Smooth muscle cell (in vitro differentiated cells): Measurements from ENCODE around the gene CAMP. TPM values are rescaled to one million over a fixed set of nuclear protein-coding genes. Genes with fewer than 3 reads are reported as not detected.

Source experiments
- DNase-seq: peaks from one replicate; lab custom pipeline; 2025; ENCODE audit not compliant: unreplicated experiment; lab: John Stamatoyannopoulos, UW
- H2AFZ ChIP-seq: fragments of 200-600 bp; sonication (generic); 2 replicates; pipeline ENCODE4 v1.6.0; 2016; ENCODE audit warnings: antibody characterized with exemption, low read depth, mild to moderate bottlenecking
- H3F3A ChIP-seq: fragments of 200-600 bp; sonication (generic); 2 replicates; pipeline ENCODE4 v1.6.0; 2017; ENCODE audit warnings: antibody characterized with exemption, low read depth
- H3K27ac ChIP-seq: fragments of 200-600 bp; sonication (generic); 2 replicates; pipeline ENCODE4 v1.5.1; 2016; ENCODE audit warnings: low read depth, mild to moderate bottlenecking
- H3K27me3 ChIP-seq: fragments of 200-600 bp; sonication (generic); 2 replicates; pipeline ENCODE4 v1.6.1; 2016; ENCODE audit warnings: low read depth, mild to moderate bottlenecking
- H3K36me3 ChIP-seq: fragments of 200-600 bp; sonication (generic); 2 replicates; pipeline ENCODE4 v1.5.1; 2016; ENCODE audit warnings: low read depth
- H3K4me1 ChIP-seq: fragments of 200-600 bp; sonication (generic); 2 replicates; pipeline ENCODE4 v1.5.1; 2016; ENCODE audit warnings: low read depth
- H3K4me2 ChIP-seq: fragments of 200-600 bp; sonication (generic); 2 replicates; pipeline ENCODE4 v1.6.0; 2016; ENCODE audit warnings: mild to moderate bottlenecking
- H3K4me3 ChIP-seq: fragments of 200-600 bp; sonication (generic); 2 replicates; pipeline ENCODE4 v1.5.1; 2016; ENCODE audit warnings: mild to moderate bottlenecking
- H3K79me2 ChIP-seq: fragments of 200-600 bp; sonication (generic); 2 replicates; pipeline ENCODE4 v1.6.0; 2016; ENCODE audit warnings: low read depth, mild to moderate bottlenecking
- H3K9ac ChIP-seq: fragments of 200-600 bp; sonication (generic); 2 replicates; pipeline ENCODE4 v1.6.0; 2016; ENCODE audit warnings: low read depth
- H3K9me3 ChIP-seq: fragments of 200-600 bp; sonication (generic); replicated peaks from 2 replicates; pipeline ENCODE4 v1.5.1; 2016; ENCODE audit warnings: low read depth
- H4K20me1 ChIP-seq: fragments of 200-600 bp; sonication (generic); 2 replicates; pipeline ENCODE4 v1.6.0; 2016; ENCODE audit warnings: low read depth
- WGBS: methylation state at CpG from one replicate; pipeline ENCODE4 v1.1.7; 2016; ENCODE audit warnings: low lambda C conversion rate; 5-methylcytosine and 5-hydroxymethylcytosine counted together
- polyA plus RNA-seq: library from polyadenylated mRNA; unstranded; fragments of >200 nt; fragmentation: Nextera tagmentation; extraction: Ambion mirVana; gene quantifications from 2 replicates; pipeline ENCODE4 v1.2.1, GENCODE V29; 2016
- total RNA-seq: library from RNA; depleted of rRNA; stranded (reverse); fragments of >200 nt; gene quantifications from 2 replicates; pipeline ENCODE4 v1.2.3, GENCODE V29; 2014
- TF ChIP-seq, protein P1 (sequence below): fragments of 200-600 bp; sonication (generic); IDR thresholded peaks from 2 replicates; pipeline ENCODE4 v1.5.1; 2017; ENCODE audit warnings: borderline replicate concordance, mild to moderate bottlenecking, antibody characterized with exemption; ENCODE audit not compliant: insufficient read depth, poor library complexity, severe bottlenecking

CAMP gene, protein sequence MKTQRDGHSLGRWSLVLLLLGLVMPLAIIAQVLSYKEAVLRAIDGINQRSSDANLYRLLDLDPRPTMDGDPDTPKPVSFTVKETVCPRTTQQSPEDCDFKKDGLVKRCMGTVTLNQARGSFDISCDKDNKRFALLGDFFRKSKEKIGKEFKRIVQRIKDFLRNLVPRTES
- not detected in 2 replicates for total RNA-seq
- polyA plus RNA-seq, result not detected in 2 replicates

DNA sequence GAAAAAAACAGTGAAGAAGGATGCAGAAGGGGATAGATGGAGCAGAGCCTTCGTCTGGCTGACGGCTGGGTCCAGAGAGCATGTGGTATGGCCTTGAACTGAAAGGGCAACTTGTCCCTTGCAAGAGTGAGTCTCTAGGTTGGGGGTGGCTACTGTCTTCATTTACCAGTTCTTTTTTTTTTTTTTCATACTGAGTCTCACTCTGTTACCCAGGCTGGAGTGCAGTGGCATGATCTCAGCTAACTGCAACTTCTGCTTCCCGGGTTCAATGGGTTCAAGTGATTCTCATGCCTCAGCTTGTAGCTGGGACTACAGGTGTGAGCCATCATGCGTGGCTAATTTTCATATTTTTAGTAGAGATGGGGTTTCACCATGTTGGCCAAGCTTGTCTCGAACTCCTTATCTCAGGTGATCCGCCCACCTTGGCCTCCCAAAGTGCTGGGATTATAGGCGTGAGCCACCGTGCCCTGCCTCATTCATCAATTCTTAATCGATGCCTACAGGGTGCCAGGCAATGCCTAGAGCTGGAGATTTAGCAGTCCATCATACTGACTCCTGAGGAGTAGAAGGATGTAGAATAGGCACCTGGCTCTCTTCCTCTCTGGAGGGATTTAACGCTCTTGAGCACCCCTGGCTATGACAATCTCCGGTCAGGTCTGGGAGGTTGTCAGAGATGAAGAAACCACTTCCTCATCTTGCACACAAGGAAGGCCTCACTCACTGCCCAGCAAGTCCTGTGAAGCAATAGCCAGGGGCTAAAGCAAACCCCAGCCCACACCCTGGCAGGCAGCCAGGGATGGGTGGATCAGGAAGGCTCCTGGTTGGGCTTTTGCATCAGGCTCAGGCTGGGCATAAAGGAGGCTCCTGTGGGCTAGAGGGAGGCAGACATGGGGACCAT is at the start of gene CAMP:
Gene CAMP (plus strand): TSS at position 880 of the 898 bp plus-strand sequence. CDS start 17 bp downstream, at position 897.
- no peaks in the 10 kb centered on the region for H3K9me3 ChIP-seq
- H3K4me2 ChIP-seq, result no peak within 1 kb of the TSS
- no peak within 1 kb of the TSS for H3K9ac ChIP-seq
- no peak within 1 kb of the TSS for H2AFZ ChIP-seq
- H3K27ac ChIP-seq, result no peak within 1 kb of the TSS
- H3K4me3 ChIP-seq, result no peak within 1 kb of the TSS
- TF ChIP-seq, protein P1, sequence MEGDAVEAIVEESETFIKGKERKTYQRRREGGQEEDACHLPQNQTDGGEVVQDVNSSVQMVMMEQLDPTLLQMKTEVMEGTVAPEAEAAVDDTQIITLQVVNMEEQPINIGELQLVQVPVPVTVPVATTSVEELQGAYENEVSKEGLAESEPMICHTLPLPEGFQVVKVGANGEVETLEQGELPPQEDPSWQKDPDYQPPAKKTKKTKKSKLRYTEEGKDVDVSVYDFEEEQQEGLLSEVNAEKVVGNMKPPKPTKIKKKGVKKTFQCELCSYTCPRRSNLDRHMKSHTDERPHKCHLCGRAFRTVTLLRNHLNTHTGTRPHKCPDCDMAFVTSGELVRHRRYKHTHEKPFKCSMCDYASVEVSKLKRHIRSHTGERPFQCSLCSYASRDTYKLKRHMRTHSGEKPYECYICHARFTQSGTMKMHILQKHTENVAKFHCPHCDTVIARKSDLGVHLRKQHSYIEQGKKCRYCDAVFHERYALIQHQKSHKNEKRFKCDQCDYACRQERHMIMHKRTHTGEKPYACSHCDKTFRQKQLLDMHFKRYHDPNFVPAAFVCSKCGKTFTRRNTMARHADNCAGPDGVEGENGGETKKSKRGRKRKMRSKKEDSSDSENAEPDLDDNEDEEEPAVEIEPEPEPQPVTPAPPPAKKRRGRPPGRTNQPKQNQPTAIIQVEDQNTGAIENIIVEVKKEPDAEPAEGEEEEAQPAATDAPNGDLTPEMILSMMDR, result no peak
- no peaks in the 10 kb centered on the region for H3K36me3 ChIP-seq
- no peaks in the 10 kb centered on the region for H3K4me1 ChIP-seq
- H3K27me3 ChIP-seq, result no peaks in the 10 kb centered on the region
- WGBS, result 86% methylated on average over 11 of the region's 11 CpGs
- peak; percentile 9 for DNase-seq
- no peaks in the 10 kb centered on the region for H3K79me2 ChIP-seq
- no peaks in the 10 kb centered on the region for H3F3A ChIP-seq
- no peaks in the 10 kb centered on the region for H4K20me1 ChIP-seq

DNA sequence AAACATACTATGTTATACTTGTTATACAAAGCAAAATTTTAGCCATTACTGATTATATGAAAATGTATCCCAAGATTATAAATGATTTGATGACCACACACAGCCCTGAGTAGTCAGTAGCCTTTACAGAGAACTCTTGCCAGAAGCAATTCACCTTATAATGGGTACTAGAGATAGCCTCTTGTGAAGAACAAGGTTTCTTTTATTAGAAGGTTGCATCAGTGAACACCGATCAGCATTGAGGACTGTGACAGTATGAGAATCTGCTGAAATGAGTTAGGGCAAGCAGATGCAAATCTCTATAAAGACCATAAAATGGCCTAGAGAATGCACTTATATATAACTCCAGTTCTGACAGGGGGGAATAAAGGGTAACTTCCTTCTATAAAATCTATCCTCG is 45.2 kb upstream of the CAMP start:
- H2AFZ ChIP-seq, result no peak overlapping the region
- no peak overlapping the region for H3K4me3 ChIP-seq
- H3K79me2 ChIP-seq, result no peaks in the 10 kb centered on the region
- no peaks in the 10 kb centered on the region for H3K9me3 ChIP-seq
- no peak overlapping the region for H3K9ac ChIP-seq
- no peaks in the 10 kb centered on the region for H3K4me1 ChIP-seq
- no peak for DNase-seq
- no peak overlapping the region for H3K27ac ChIP-seq
- H3K4me2 ChIP-seq, result no peak overlapping the region
- WGBS, result 94% methylated on average over 2 of the region's 2 CpGs
- TF ChIP-seq, protein P1, result no peak
- H4K20me1 ChIP-seq, result no peaks in the 10 kb centered on the region
- H3F3A ChIP-seq, result no peaks in the 10 kb centered on the region
- no peaks in the 10 kb centered on the region for H3K27me3 ChIP-seq
- H3K36me3 ChIP-seq, result no peaks in the 10 kb centered on the region

DNA sequence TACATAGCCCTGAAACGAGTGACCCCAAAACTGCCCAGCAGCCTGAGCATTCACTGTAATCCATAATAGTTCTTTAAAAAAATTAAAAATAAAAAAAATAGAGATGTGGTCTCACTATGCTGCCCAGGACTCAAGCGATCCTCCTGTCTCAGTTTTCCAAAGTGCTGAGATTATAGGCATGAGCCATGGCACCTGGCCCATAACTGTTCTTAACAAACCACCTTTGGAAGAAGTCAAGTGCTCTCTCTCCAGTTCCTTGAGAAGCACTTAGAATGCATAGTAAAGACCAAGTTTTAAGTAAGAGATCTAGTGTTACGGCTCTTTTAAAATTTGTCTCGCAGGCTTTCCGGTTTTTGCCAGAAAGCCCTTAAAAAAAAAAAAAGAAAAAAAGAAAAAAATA is 43.3 kb upstream of the CAMP start:
- 96% methylated on average over 5 of the region's 5 CpGs for WGBS
- Histone ChIP-seq H3K4me3 (no peak overlapping the region), H3K27me3 (no peaks in the 10 kb centered on the region), H3K4me2 (no peak overlapping the region), H3K79me2 (peaks cover 4% of the 10 kb centered on the region), H3K4me1 (no peaks in the 10 kb centered on the region), H4K20me1 (no peaks in the 10 kb centered on the region), H3K9me3 (no peaks in the 10 kb centered on the region), H3K36me3 (no peaks in the 10 kb centered on the region), H2AFZ (no peak overlapping the region), H3K9ac (no peak overlapping the region), H3K27ac (no peak overlapping the region), H3F3A (no peaks in the 10 kb centered on the region)
- TF ChIP-seq, protein P1, result no peak
- no peak for DNase-seq
